Esophagus muscularis mucosa (tissue), 4 donors: ENCODE measurements around the gene FBXW11. TPM values are rescaled to one million over a fixed set of nuclear protein-coding genes. Genes with fewer than 3 reads are reported as not detected.

Experiments
- DNase-seq: peaks from one replicate; pipeline ENCODE4 v3.0.0-alpha.2; 2017; ENCODE audit errors: extremely low spot score
- H3K27ac ChIP-seq, 4 donors: fragments of 200-600 bp; sonication (generic); replicated peaks in 1 of 4; 1 replicate in 3 of 4; 2 replicates in 1 of 4; pipeline ENCODE4 v1.5.1; 2016 to 2019; ENCODE audit warnings: mild to moderate bottlenecking in 1 of 4
- H3K27me3 ChIP-seq, 4 donors: fragments of 200-600 bp; sonication (generic); one replicate each; pipeline versions ENCODE4 v1.5.1 to v1.6.0; 2016 to 2019
- H3K36me3 ChIP-seq, 4 donors: fragments of 200-600 bp; sonication (generic); one replicate each; pipeline ENCODE4 v1.5.1; 2016 to 2019
- H3K4me1 ChIP-seq, 4 donors: fragments of 200-600 bp; sonication (generic); one replicate each; pipeline ENCODE4 v1.5.1; 2016 to 2019
- H3K4me3 ChIP-seq, 4 donors: fragments of 200-600 bp; sonication (generic); 1 replicate in 2 of 4; 2 replicates in 2 of 4; pipeline ENCODE4 v1.5.1; 2016 to 2019; ENCODE audit warnings: mild to moderate bottlenecking in 4 of 4, moderate library complexity in 1 of 4
- H3K9me3 ChIP-seq, 4 donors: fragments of 200-600 bp; sonication (generic); 1 replicate in 3 of 4; 2 replicates in 1 of 4; pipeline ENCODE4 v1.5.1; 2016 to 2019
- EP300 ChIP-seq: sonication (generic); formaldehyde crosslinking; IDR thresholded peaks from one replicate; pipeline ENCODE4 v1.6.1; 2017; ENCODE audit warnings: antibody characterized with exemption
- POLR2A ChIP-seq: fragments of 450-650 bp; IDR thresholded peaks from one replicate; pipeline ENCODE4 v1.6.1; 2017; ENCODE audit warnings: antibody characterized with exemption, moderate library complexity, mild to moderate bottlenecking, low read depth
- POLR2AphosphoS5 ChIP-seq, 2 donors: sonication (generic); formaldehyde crosslinking; IDR thresholded peaks; one replicate each; pipeline ENCODE4 v1.6.1; 2017; ENCODE audit warnings: antibody characterized with exemption in 2 of 2
- WGBS: methylation state at CpG from one replicate; pipeline ENCODE4 v1.1.5; 2018; 5-methylcytosine and 5-hydroxymethylcytosine counted together
- intact Hi-C: fragments of 100-400 bp; cut with DNase I; formaldehyde crosslinking; loops from one replicate; pipeline ENCODE4 v1.15.1; 2023
- total RNA-seq, 4 donors: library from RNA; depleted of rRNA; stranded (reverse); fragments of >200 nt; gene quantifications; one replicate each; pipeline versions ENCODE4 v1.1.0 to v1.2.1, GENCODE V29; 2016
- TF ChIP-seq, protein P1 (sequence below), 3 experiments: fragments of 200-600 bp in 2 of 3; fragments of 450-650 bp in 1 of 3; sonication (generic) in 2 of 3; IDR thresholded peaks; one replicate each; pipeline ENCODE4 v1.5.1; 2017 to 2019; ENCODE audit warnings: antibody characterized with exemption in 3 of 3, mild to moderate bottlenecking in 2 of 3, moderate library complexity in 1 of 3

Gene FBXW11
- total RNA-seq, 4 donors from 2014 or later, result 60.8 to 75.6 (median 66.3) TPM

DNA sequence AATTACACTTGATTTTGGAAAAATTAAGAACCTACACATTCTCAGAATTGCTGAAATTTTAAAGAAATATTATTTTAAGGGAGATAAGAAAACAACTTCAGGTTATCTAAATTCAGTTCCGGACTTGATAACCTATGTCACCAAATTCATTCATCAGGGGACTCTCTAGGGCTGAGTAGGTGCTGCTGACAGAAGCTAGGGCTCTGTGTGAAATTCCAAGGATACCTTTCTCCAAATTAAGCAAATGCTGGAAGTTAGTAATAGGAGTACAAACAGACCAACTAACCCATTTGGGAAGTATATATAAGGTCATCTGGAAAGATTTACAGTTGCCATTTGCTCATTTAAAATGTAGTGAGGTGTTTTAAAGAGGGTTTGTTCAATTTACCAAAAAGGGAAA lies 136.5 kb downstream of the FBXW11 start:
- WGBS, result 82% methylated on average over 1 of the region's 1 CpG
- TF ChIP-seq POLR2AphosphoS5 (IDR thresholded peaks at IDR 0.05), result no peak
- Histone ChIP-seq H3K27ac (no peak overlapping the region), H3K27me3 (no peaks in the 10 kb centered on the region), H3K36me3 (peaks cover 8 to 88% (median 50%) of the 10 kb centered on the region in 4 donors), H3K4me3 (no peak overlapping the region), H3K9me3 (no peaks in the 10 kb centered on the region), H3K4me1 (no peaks in the 10 kb centered on the region)
- DNase-seq, result no peak
- intact Hi-C loops, result no loop called here

DNA sequence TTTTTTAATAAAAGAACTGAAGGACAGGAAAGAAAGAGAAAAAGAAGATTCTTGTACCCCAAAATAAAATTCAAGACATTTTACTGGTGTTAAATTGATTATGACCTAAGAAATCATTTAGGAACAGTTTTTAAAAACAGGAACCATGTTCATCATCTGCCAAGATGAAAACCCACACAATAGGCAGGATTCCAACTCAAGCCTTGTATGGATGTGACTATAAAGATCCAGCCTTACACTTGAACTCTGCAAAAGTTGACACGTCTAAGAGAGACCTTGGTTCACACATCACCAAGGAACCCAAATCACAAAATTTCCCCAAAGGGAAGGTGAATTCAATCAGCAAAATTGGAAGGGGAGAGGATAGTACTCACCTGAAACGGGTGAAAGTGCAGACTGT lies 138.2 kb downstream of the FBXW11 start:
- no peak for DNase-seq
- intact Hi-C loops, result no loop called here
- TF ChIP-seq POLR2A (no peak), POLR2AphosphoS5 (IDR thresholded peaks at IDR 0.05) (no peak), EP300 (no peak)
- TF ChIP-seq, protein P1, sequence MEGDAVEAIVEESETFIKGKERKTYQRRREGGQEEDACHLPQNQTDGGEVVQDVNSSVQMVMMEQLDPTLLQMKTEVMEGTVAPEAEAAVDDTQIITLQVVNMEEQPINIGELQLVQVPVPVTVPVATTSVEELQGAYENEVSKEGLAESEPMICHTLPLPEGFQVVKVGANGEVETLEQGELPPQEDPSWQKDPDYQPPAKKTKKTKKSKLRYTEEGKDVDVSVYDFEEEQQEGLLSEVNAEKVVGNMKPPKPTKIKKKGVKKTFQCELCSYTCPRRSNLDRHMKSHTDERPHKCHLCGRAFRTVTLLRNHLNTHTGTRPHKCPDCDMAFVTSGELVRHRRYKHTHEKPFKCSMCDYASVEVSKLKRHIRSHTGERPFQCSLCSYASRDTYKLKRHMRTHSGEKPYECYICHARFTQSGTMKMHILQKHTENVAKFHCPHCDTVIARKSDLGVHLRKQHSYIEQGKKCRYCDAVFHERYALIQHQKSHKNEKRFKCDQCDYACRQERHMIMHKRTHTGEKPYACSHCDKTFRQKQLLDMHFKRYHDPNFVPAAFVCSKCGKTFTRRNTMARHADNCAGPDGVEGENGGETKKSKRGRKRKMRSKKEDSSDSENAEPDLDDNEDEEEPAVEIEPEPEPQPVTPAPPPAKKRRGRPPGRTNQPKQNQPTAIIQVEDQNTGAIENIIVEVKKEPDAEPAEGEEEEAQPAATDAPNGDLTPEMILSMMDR (IDR thresholded peaks at IDR 0.05), result no peak
- no peaks in the 10 kb centered on the region for H3K4me1 ChIP-seq
- H3K36me3 ChIP-seq, result peaks cover 4 to 81% (median 49%) of the 10 kb centered on the region in 4 donors
- no peak overlapping the region for H3K4me3 ChIP-seq
- no peak overlapping the region for H3K27ac ChIP-seq
- no peaks in the 10 kb centered on the region for H3K9me3 ChIP-seq
- WGBS, result 74% methylated on average over 2 of the region's 2 CpGs
- no peaks in the 10 kb centered on the region for H3K27me3 ChIP-seq

- peaks cover 4 to 81% (median 48%) of the 10 kb centered on the region in 4 donors for H3K36me3 ChIP-seq
- H3K4me3 ChIP-seq, result no peak overlapping the region
- intact Hi-C loops, result no loop called here
- H3K4me1 ChIP-seq, result no peaks in the 10 kb centered on the region
- TF ChIP-seq, protein P1 (IDR thresholded peaks at IDR 0.05), result no peak
- no peak for TF ChIP-seq EP300
- no peak for TF ChIP-seq POLR2AphosphoS5 (IDR thresholded peaks at IDR 0.05)
- no peak for TF ChIP-seq POLR2A
- H3K27ac ChIP-seq, result no peak overlapping the region
- H3K9me3 ChIP-seq, result no peaks in the 10 kb centered on the region
- WGBS, result 65% methylated on average over 1 of the region's 1 CpG
- no peaks in the 10 kb centered on the region for H3K27me3 ChIP-seq
- DNase-seq, result no peak
These were observed 138.7 kb downstream of the FBXW11 start for GRCh38 chr5:171867786-171868185.

- no peaks in the 10 kb centered on the region for H3K27me3 ChIP-seq
- TF ChIP-seq EP300 (no peak), POLR2AphosphoS5 (IDR thresholded peaks at IDR 0.05) (no peak), POLR2A (no peak)
- TF ChIP-seq, protein P1 (IDR thresholded peaks at IDR 0.05), result no peak
- no peak overlapping the region for H3K4me3 ChIP-seq
- no peak for DNase-seq
- peaks cover 0 to 66% (median 43%) of the 10 kb centered on the region in 4 donors for H3K36me3 ChIP-seq
- H3K9me3 ChIP-seq, result no peaks in the 10 kb centered on the region
- 85% methylated on average over 6 of the region's 6 CpGs for WGBS
- H3K27ac ChIP-seq, result no peak overlapping the region
- intact Hi-C loops, result no loop called here
- H3K4me1 ChIP-seq, result no peaks in the 10 kb centered on the region
These were observed 141.0 kb downstream of the FBXW11 start for GRCh38 chr5:171865471-171865870.

DNA sequence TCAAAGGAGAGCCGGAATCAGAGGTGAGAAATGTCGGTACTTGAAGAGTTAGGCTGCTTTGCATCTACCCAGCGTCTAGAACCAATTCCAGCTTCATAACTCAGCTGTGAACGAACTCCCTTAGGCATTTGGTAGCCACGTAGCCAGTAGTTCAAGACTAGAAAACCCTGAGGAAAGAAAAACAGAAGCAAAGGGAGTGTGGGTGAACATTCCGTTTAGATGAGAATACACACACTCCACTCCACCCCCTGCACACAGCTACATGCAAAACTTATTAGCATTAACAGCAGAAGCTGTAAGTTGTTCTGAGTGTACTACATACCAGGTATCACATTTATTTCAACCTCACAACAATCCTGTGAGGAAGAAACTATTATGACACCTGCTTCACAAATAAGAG lies 142.5 kb downstream of the FBXW11 start:
- 82% methylated on average over 6 of the region's 6 CpGs for WGBS
- H3K4me1 ChIP-seq, result no peaks in the 10 kb centered on the region
- H3K9me3 ChIP-seq, result no peaks in the 10 kb centered on the region
- H3K36me3 ChIP-seq, result peaks cover 0 to 50% (median 33%) of the 10 kb centered on the region in 4 donors
- intact Hi-C loops, result no loop called here
- H3K27me3 ChIP-seq, result no peaks in the 10 kb centered on the region
- no peak overlapping the region for H3K4me3 ChIP-seq
- TF ChIP-seq, protein P1 (IDR thresholded peaks at IDR 0.05), result no peak
- TF ChIP-seq EP300, result no peak
- no peak for TF ChIP-seq POLR2AphosphoS5 (IDR thresholded peaks at IDR 0.05)
- no peak for TF ChIP-seq POLR2A
- no peak for DNase-seq
- H3K27ac ChIP-seq, result no peak overlapping the region
